ENCODE results near the gene TFCP2L1.

DNA sequence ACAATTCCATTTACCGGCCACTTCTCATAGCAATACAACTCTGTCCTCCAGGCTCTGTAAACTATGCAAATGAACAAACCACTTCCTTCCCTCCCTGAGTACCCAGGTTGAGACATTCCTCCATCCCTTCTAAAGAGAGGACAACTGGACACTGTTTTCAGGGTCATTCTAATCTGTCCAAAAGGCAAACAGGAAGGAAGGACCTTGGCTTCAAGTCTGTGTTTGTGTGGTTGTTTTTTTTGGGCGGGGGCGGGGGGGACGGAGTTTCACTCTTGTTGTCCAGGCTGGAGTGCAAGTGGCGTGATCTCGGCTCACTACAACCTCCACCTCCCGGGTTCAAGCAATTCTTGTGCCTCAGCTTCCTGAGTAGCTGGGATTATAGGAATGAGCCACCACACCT is 3.3 kb downstream of the TFCP2L1 start:
- TF ChIP-seq POLR2A (IDR thresholded peaks at IDR 0.05; ENCODE audit: low read depth, low read length) (no peak), POLR2AphosphoS5 (IDR thresholded peaks at IDR 0.05; ENCODE audit: low read depth, low read length) (no peak)
